ENCODE results near the gene DISP1.
"Not testable (repeated sequence)": the region's sequence is repeated elsewhere in the genome, so short reads cannot be mapped to it uniquely, and the experiment has no call there.

The DISP1 gene

GRCh38 chr1:222798116-222798515, 16.7 kb upstream of the DISP1 start:
- no peak for DNase-seq (ENCODE audit: low read depth, low spot score)

GRCh38 chr1:222798975-222799374, 15.9 kb upstream of the DISP1 start:
- no peak for DNase-seq (ENCODE audit: low read depth, low spot score)

- DNase-seq (ENCODE audit: low read depth, low spot score) = no peak
Measured at GRCh38 chr1:222801067-222801466, 13.8 kb upstream of the DISP1 start.

- DNase-seq (ENCODE audit: low read depth, low spot score) = no peak
Measured at GRCh38 chr1:222811671-222812070, 3.2 kb upstream of the DISP1 start.

- DNase-seq (ENCODE audit: low read depth, low spot score) = no peak
Measured at GRCh38 chr1:222813866-222814535, 838 bp upstream of the DISP1 start.

GRCh38 chr1:222815440-222815765, 564 bp downstream of the DISP1 start:
- DNase-seq (ENCODE audit: low read depth, low spot score) = no peak

- no peak for DNase-seq (ENCODE audit: low read depth, low spot score)
Measured at GRCh38 chr1:222817529-222817928, 2.7 kb downstream of the DISP1 start.

- no peak for DNase-seq (ENCODE audit: low read depth, low spot score)
Measured at GRCh38 chr1:222818171-222818570, 3.3 kb downstream of the DISP1 start.

- no peak for DNase-seq (ENCODE audit: low read depth, low spot score)
Measured at GRCh38 chr1:222820171-222820712, 5.4 kb downstream of the DISP1 start.

GRCh38 chr1:222821239-222821638, 6.4 kb downstream of the DISP1 start:
- DNase-seq (ENCODE audit: low read depth, low spot score) = no peak

- DNase-seq (ENCODE audit: low read depth, low spot score) = no peak
Measured at GRCh38 chr1:222823695-222824094, 8.9 kb downstream of the DISP1 start.

- no peak for DNase-seq (ENCODE audit: low read depth, low spot score)
Measured at GRCh38 chr1:222824641-222825040, 9.8 kb downstream of the DISP1 start.

GRCh38 chr1:222828939-222829338, 14.1 kb downstream of the DISP1 start:
- DNase-seq (ENCODE audit: low read depth, low spot score) = no peak

GRCh38 chr1:222829868-222830267, 15.0 kb downstream of the DISP1 start:
- no peak for DNase-seq (ENCODE audit: low read depth, low spot score)

GRCh38 chr1:222833356-222833876, 18.6 kb downstream of the DISP1 start:
- DNase-seq (ENCODE audit: low read depth, low spot score) = no peak

- DNase-seq (ENCODE audit: low read depth, low spot score) = no peak
Measured at GRCh38 chr1:222843469-222844410, 28.9 kb downstream of the DISP1 start.

GRCh38 chr1:222844411-222844779, 29.6 kb downstream of the DISP1 start:
- no peak for DNase-seq (ENCODE audit: low read depth, low spot score)

GRCh38 chr1:222845763-222846162, 30.9 kb downstream of the DISP1 start:
- no peak for DNase-seq (ENCODE audit: low read depth, low spot score)

- DNase-seq (ENCODE audit: low read depth, low spot score) = not testable (repeated sequence)
Measured at GRCh38 chr1:222850550-222850949, 35.7 kb downstream of the DISP1 start.

- DNase-seq (ENCODE audit: low read depth, low spot score) = no peak
Measured at GRCh38 chr1:222852326-222852725, 37.5 kb downstream of the DISP1 start.

GRCh38 chr1:222861062-222861461, 46.2 kb downstream of the DISP1 start:
- DNase-seq (ENCODE audit: low read depth, low spot score) = no peak
